Neural cell (in vitro differentiated cells): Measurements from ENCODE around the gene DDX56. TPM values are rescaled to one million over a fixed set of nuclear protein-coding genes. Genes with fewer than 3 reads are reported as not detected.

Experiments
- H2AFZ ChIP-seq: fragments of 200-600, 300-800 bp; sonication (generic), shearing (Covaris generic); 2 replicates; pipeline ENCODE4 v1.6.0; 2014; ENCODE audit warnings: low read depth, mild to moderate bottlenecking, antibody characterized with exemption, low read length, moderate library complexity
- H3F3A ChIP-seq: fragments of 200-600 bp; shearing (Covaris generic); 2 replicates; pipeline ENCODE4 v1.6.1; 2016; ENCODE audit warnings: mild to moderate bottlenecking, moderate library complexity, mixed read lengths, antibody characterized with exemption, low read length; ENCODE audit not compliant: insufficient read depth, poor library complexity, severe bottlenecking
- H3K27ac ChIP-seq: fragments of 200-600, 300-800 bp; sonication (generic), shearing (Covaris generic); 2 replicates; pipeline ENCODE4 v1.5.1; 2014; ENCODE audit warnings: mild to moderate bottlenecking, low read length, moderate library complexity
- H3K27me3 ChIP-seq: fragments of 300-800, 200-600 bp; sonication (generic), shearing (Covaris generic); 2 replicates; pipeline ENCODE4 v1.6.0; 2014; ENCODE audit warnings: mild to moderate bottlenecking, low read depth, low read length, moderate library complexity; ENCODE audit not compliant: insufficient read depth
- H3K36me3 ChIP-seq: fragments of 300-800, 200-600 bp; sonication (generic), shearing (Covaris generic); 2 replicates; pipeline ENCODE4 v1.5.1; 2014; ENCODE audit warnings: mild to moderate bottlenecking, antibody characterized with exemption, low read length, moderate library complexity; ENCODE audit not compliant: insufficient read depth
- H3K4me2 ChIP-seq: fragments of 300-800, 200-600 bp; sonication (generic), shearing (Covaris generic); 2 replicates; pipeline ENCODE4 v1.6.0; 2014; ENCODE audit warnings: mild to moderate bottlenecking, low read length
- H3K4me3 ChIP-seq: fragments of 300-800, 200-600 bp; sonication (generic), shearing (Covaris generic); 2 replicates; pipeline ENCODE4 v1.5.1; 2014; ENCODE audit warnings: mild to moderate bottlenecking, low read length, moderate library complexity
- H3K79me2 ChIP-seq: fragments of 200-600 bp; shearing (Covaris generic); replicated peaks from 2 replicates; pipeline ENCODE4 v1.6.0; 2014; ENCODE audit warnings: mild to moderate bottlenecking, low read length, moderate library complexity; ENCODE audit not compliant: insufficient read depth
- H3K9ac ChIP-seq: fragments of 300-800, 200-600 bp; sonication (generic), shearing (Covaris generic); 2 replicates; pipeline ENCODE4 v1.6.1; 2016; ENCODE audit warnings: mild to moderate bottlenecking, low read length, mixed read lengths
- H3K9me2 ChIP-seq: fragments of 200-600 bp; shearing (Covaris generic); 2 replicates; pipeline ENCODE4 v1.6.1; 2016; ENCODE audit warnings: mild to moderate bottlenecking, low read length, mixed read lengths; ENCODE audit not compliant: insufficient read depth
- H3K9me3 ChIP-seq: fragments of 200-600, 300-800 bp; sonication (generic), shearing (Covaris generic); 2 replicates; pipeline ENCODE4 v1.6.1; 2016; ENCODE audit warnings: mild to moderate bottlenecking, mixed run types, low read length, moderate library complexity, mixed read lengths
- H4K20me1 ChIP-seq: fragments of 200-600 bp; shearing (Covaris generic); 2 replicates; pipeline ENCODE4 v1.6.1; 2016; ENCODE audit warnings: mild to moderate bottlenecking, mixed run types; ENCODE audit not compliant: insufficient read depth
- CTCF ChIP-seq: fragments of 450-650 bp; IDR thresholded peaks from 2 replicates; pipeline ENCODE4 v1.5.1; 2014; ENCODE audit warnings: antibody characterized with exemption, mild to moderate bottlenecking, moderate library complexity; ENCODE audit not compliant: poor library complexity, severe bottlenecking
- EP300 ChIP-seq: fragments of 450-650 bp; conservative IDR thresholded peaks from 2 replicates; pipeline ENCODE4 v1.6.1; 2014; ENCODE audit warnings: antibody characterized with exemption, mild to moderate bottlenecking, moderate library complexity; ENCODE audit not compliant: poor library complexity, severe bottlenecking
- EZH2 ChIP-seq: fragments of 200-600, 300-800 bp; shearing (Covaris generic), sonication (generic); IDR thresholded peaks from 2 replicates; pipeline ENCODE4 v1.6.1; 2014; ENCODE audit warnings: antibody characterized with exemption, low read length, borderline replicate concordance, mild to moderate bottlenecking; ENCODE audit not compliant: insufficient read depth, poor library complexity, severe bottlenecking
- MXI1 ChIP-seq: fragments of 450-650 bp; conservative IDR thresholded peaks from 2 replicates; pipeline ENCODE4 v1.6.1; 2014; ENCODE audit warnings: antibody characterized with exemption, mild to moderate bottlenecking; ENCODE audit not compliant: poor library complexity, severe bottlenecking
- POLR2AphosphoS5 ChIP-seq: IDR thresholded peaks from 2 replicates; pipeline ENCODE4 v1.6.1; 2012
- RAD21 ChIP-seq: fragments of 450-650 bp; conservative IDR thresholded peaks from 2 replicates; pipeline ENCODE4 v1.6.1; 2014; ENCODE audit warnings: antibody characterized with exemption, mild to moderate bottlenecking, moderate library complexity
- SMC3 ChIP-seq: fragments of 450-650 bp; conservative IDR thresholded peaks from 2 replicates; pipeline ENCODE4 v1.6.1; 2014; ENCODE audit warnings: antibody characterized with exemption, mild to moderate bottlenecking, moderate library complexity; ENCODE audit not compliant: poor library complexity
- TAF1 ChIP-seq: IDR thresholded peaks from 2 replicates; pipeline ENCODE4 v1.6.1; 2012; ENCODE audit warnings: low read depth
- polyA plus RNA-seq: library from polyadenylated mRNA; depleted of rRNA; stranded (reverse); fragments of >200 nt; gene quantifications from 2 replicates; pipeline ENCODE4 v1.2.3, GENCODE V29; 2014
- TF ChIP-seq, protein P1 (sequence below): IDR thresholded peaks from 2 replicates; pipeline ENCODE4 v1.6.1; 2012; ENCODE audit warnings: borderline replicate concordance

DDX56 gene
- polyA plus RNA-seq, 1 donor from 2014 or later, result 80.6 TPM

GRCh38 chr7:44617225-44617890, 43.6 kb upstream of the DDX56 start:
- Histone ChIP-seq H3K4me3 (no peak overlapping the region), H3K36me3 (no peaks in the 10 kb centered on the region), H3F3A (no peaks in the 10 kb centered on the region), H3K4me2 (no peak overlapping the region), H3K79me2 (peaks cover 54% of the 10 kb centered on the region), H3K27me3 (no peaks in the 10 kb centered on the region), H3K27ac (no peak overlapping the region), H3K9me3 (no peaks in the 10 kb centered on the region), H2AFZ (no peak overlapping the region), H3K9ac (no peak overlapping the region), H4K20me1 (no peaks in the 10 kb centered on the region), H3K9me2 (no peaks in the 10 kb centered on the region)
- no peak for TF ChIP-seq EZH2
- TF ChIP-seq TAF1, result no peak
- no peak for TF ChIP-seq SMC3
- TF ChIP-seq, protein P1, sequence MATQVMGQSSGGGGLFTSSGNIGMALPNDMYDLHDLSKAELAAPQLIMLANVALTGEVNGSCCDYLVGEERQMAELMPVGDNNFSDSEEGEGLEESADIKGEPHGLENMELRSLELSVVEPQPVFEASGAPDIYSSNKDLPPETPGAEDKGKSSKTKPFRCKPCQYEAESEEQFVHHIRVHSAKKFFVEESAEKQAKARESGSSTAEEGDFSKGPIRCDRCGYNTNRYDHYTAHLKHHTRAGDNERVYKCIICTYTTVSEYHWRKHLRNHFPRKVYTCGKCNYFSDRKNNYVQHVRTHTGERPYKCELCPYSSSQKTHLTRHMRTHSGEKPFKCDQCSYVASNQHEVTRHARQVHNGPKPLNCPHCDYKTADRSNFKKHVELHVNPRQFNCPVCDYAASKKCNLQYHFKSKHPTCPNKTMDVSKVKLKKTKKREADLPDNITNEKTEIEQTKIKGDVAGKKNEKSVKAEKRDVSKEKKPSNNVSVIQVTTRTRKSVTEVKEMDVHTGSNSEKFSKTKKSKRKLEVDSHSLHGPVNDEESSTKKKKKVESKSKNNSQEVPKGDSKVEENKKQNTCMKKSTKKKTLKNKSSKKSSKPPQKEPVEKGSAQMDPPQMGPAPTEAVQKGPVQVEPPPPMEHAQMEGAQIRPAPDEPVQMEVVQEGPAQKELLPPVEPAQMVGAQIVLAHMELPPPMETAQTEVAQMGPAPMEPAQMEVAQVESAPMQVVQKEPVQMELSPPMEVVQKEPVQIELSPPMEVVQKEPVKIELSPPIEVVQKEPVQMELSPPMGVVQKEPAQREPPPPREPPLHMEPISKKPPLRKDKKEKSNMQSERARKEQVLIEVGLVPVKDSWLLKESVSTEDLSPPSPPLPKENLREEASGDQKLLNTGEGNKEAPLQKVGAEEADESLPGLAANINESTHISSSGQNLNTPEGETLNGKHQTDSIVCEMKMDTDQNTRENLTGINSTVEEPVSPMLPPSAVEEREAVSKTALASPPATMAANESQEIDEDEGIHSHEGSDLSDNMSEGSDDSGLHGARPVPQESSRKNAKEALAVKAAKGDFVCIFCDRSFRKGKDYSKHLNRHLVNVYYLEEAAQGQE, result no peak
- TF ChIP-seq RAD21, result no peak
- no peak for TF ChIP-seq CTCF
- TF ChIP-seq POLR2AphosphoS5, result no peak
- no peak for TF ChIP-seq EP300
- no peak for TF ChIP-seq MXI1

- no peak overlapping the region for H3K4me2 ChIP-seq
- H3K9me3 ChIP-seq, result no peaks in the 10 kb centered on the region
- no peak overlapping the region for H3K27ac ChIP-seq
- H3K36me3 ChIP-seq, result no peaks in the 10 kb centered on the region
- no peak overlapping the region for H3K4me3 ChIP-seq
- no peak overlapping the region for H2AFZ ChIP-seq
- TF ChIP-seq, protein P1, result no peak
- TF ChIP-seq TAF1, result no peak
- no peak for TF ChIP-seq EP300
- TF ChIP-seq EZH2, result no peak
- TF ChIP-seq RAD21, result no peak
- no peak for TF ChIP-seq SMC3
- no peaks in the 10 kb centered on the region for H4K20me1 ChIP-seq
- H3F3A ChIP-seq, result no peaks in the 10 kb centered on the region
- H3K27me3 ChIP-seq, result no peaks in the 10 kb centered on the region
- H3K9me2 ChIP-seq, result no peaks in the 10 kb centered on the region
- H3K9ac ChIP-seq, result no peak overlapping the region
- H3K79me2 ChIP-seq, result peaks cover 57% of the 10 kb centered on the region
These were observed 42.8 kb upstream of the DDX56 start for GRCh38 chr7:44616545-44616944.
